Ovary (tissue), 3 donors: ENCODE measurements around the gene OR2V2.
"Not testable (repeated sequence)": the region's sequence is repeated elsewhere in the genome, so short reads cannot be mapped to it uniquely, and the experiment has no call there.

ENCODE experiments used
- POLR2A ChIP-seq: fragments of 450-650 bp; IDR thresholded peaks from one replicate; pipeline ENCODE4 v1.6.1; 2017; ENCODE audit warnings: antibody characterized with exemption, mild to moderate bottlenecking, moderate library complexity
- TF ChIP-seq, protein P1 (sequence below), 3 donors: fragments of 450-650 bp in 2 of 3; fragments of 200-600 bp in 1 of 3; IDR thresholded peaks; one replicate each; pipeline versions ENCODE4 v1.5.1 to v1.8.0; 2016 to 2022; ENCODE audit warnings: antibody characterized with exemption in 3 of 3, mild to moderate bottlenecking in 1 of 3
- donor health status: DM: no; HTN: no; CAD: no.

DNA sequence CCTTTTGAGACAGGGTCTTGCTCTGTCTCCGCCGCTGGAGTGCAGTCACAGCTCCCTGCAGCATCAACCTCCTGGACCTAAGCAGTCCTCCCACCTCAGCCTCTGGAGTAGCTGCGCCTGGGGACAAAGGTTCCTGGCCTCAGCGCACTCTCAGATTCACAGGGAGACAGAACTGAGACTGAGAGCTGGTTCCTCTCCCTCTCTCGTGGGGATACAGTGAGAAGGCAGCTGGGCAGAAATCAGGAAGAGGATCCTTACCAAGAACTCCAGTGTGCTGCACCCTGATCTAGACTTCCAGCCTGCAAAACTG is 43.2 kb upstream of the OR2V2 start:
- TF ChIP-seq POLR2A, result not testable (repeated sequence)
- TF ChIP-seq, protein P1, sequence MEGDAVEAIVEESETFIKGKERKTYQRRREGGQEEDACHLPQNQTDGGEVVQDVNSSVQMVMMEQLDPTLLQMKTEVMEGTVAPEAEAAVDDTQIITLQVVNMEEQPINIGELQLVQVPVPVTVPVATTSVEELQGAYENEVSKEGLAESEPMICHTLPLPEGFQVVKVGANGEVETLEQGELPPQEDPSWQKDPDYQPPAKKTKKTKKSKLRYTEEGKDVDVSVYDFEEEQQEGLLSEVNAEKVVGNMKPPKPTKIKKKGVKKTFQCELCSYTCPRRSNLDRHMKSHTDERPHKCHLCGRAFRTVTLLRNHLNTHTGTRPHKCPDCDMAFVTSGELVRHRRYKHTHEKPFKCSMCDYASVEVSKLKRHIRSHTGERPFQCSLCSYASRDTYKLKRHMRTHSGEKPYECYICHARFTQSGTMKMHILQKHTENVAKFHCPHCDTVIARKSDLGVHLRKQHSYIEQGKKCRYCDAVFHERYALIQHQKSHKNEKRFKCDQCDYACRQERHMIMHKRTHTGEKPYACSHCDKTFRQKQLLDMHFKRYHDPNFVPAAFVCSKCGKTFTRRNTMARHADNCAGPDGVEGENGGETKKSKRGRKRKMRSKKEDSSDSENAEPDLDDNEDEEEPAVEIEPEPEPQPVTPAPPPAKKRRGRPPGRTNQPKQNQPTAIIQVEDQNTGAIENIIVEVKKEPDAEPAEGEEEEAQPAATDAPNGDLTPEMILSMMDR (IDR thresholded peaks at IDR 0.05), result not testable (repeated sequence)
